Retinal pigment epithelial cell (primary cell): ENCODE data around the gene IBSP.

Experiments
- DNase-seq: peaks from one replicate; pipeline ENCODE4 v3.0.0-alpha.2; 2010; ENCODE audit warnings: low read depth
- H3K4me3 ChIP-seq: 2 replicates; pipeline ENCODE4 v1.5.1; 2011; ENCODE audit warnings: mild to moderate bottlenecking, low read length, control low read depth, moderate library complexity
- TF ChIP-seq, protein P1 (sequence below): conservative IDR thresholded peaks from 2 replicates; pipeline ENCODE4 v1.5.1; 2011; ENCODE audit warnings: low read depth, low read length, control low read depth, inconsistent platforms

The IBSP gene

GRCh38 chr4:87844452-87844851 lies 45.1 kb downstream of the IBSP start:
- TF ChIP-seq, protein P1, sequence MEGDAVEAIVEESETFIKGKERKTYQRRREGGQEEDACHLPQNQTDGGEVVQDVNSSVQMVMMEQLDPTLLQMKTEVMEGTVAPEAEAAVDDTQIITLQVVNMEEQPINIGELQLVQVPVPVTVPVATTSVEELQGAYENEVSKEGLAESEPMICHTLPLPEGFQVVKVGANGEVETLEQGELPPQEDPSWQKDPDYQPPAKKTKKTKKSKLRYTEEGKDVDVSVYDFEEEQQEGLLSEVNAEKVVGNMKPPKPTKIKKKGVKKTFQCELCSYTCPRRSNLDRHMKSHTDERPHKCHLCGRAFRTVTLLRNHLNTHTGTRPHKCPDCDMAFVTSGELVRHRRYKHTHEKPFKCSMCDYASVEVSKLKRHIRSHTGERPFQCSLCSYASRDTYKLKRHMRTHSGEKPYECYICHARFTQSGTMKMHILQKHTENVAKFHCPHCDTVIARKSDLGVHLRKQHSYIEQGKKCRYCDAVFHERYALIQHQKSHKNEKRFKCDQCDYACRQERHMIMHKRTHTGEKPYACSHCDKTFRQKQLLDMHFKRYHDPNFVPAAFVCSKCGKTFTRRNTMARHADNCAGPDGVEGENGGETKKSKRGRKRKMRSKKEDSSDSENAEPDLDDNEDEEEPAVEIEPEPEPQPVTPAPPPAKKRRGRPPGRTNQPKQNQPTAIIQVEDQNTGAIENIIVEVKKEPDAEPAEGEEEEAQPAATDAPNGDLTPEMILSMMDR, result no peak
- H3K4me3 ChIP-seq, result no peak overlapping the region
- no peak for DNase-seq

DNA sequence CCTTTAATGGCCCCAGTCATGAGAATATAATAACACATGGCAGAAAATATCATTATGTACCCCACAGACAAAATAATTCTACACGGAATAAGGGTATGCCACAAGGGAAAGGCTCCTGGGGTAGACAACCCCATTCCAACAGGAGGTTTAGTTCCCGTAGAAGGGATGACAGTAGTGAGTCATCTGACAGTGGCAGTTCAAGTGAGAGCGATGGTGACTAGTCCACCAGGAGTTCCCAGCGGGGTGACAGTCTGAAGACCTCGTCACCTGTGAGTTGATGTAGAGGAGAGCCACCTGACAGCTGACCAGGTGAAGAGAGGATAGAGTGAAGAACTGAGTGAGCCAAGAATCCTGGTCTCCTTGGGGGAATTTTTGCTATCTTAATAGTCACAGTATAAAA lies 46.9 kb downstream of the IBSP start:
- TF ChIP-seq, protein P1, result no peak
- no peak for DNase-seq
- H3K4me3 ChIP-seq, result no peak overlapping the region

GRCh38 chr4:87848622-87849351 lies 49.4 kb downstream of the IBSP start:
- TF ChIP-seq, protein P1, result peak; percentile 69
- H3K4me3 ChIP-seq, result peak overlapping the region; percentile 25
- DNase-seq, result no peak

DNA sequence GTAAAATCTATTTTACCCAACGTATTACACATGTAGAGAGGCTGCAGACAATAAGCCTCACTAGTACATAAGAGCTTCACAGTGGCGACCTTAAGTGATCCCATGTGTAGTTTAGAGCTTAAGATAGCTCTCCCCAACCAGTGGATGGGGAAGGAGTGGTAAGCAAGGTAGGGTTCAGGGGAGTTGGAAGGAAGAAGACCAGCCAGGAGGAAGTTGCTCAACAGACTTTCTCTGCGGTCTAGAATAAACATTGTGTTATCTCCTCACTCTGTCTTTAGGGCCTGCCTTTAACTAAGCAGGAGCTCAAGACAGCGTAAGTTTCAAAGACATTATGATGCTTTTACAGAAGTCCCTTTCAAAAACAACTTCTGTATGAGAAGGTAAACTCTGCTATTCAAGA lies 50.3 kb downstream of the IBSP start:
- TF ChIP-seq, protein P1, result no peak
- H3K4me3 ChIP-seq, result no peak overlapping the region
- DNase-seq, result no peak

GRCh38 chr4:87851332-87851731 lies 52.0 kb downstream of the IBSP start:
- no peak overlapping the region for H3K4me3 ChIP-seq
- TF ChIP-seq, protein P1, result no peak
- DNase-seq, result no peak

- no peak for DNase-seq
- TF ChIP-seq, protein P1, result no peak
- H3K4me3 ChIP-seq, result no peak overlapping the region
These were observed 52.6 kb downstream of the IBSP start for GRCh38 chr4:87851953-87852352.

GRCh38 chr4:87853108-87853507 lies 53.8 kb downstream of the IBSP start:
- TF ChIP-seq, protein P1, result peak; percentile 50
- no peak overlapping the region for H3K4me3 ChIP-seq
- DNase-seq, result no peak
